Endothelial cell (in vitro differentiated cells): ENCODE data around the gene TPT1. TPM values are rescaled to one million over a fixed set of nuclear protein-coding genes. Genes with fewer than 3 reads are reported as not detected.
"Not testable (repeated sequence)": the region's sequence is repeated elsewhere in the genome, so short reads cannot be mapped to it uniquely, and the experiment has no call there.

Experiments used
- DNase-seq: peaks from one replicate; pipeline ENCODE4 v3.0.0; 2021; ENCODE audit warnings: low spot score
- H3K27ac Mint-ChIP-seq: one replicate; pipeline ENCODE4 v1.8.0; 2021; ENCODE audit warnings: mixed read lengths, inconsistent platforms; ENCODE audit not compliant: unreplicated experiment
- H3K27me3 Mint-ChIP-seq: one replicate; pipeline ENCODE4 v1.8.0; 2021; ENCODE audit warnings: mild to moderate bottlenecking, moderate library complexity, mixed read lengths, inconsistent platforms; ENCODE audit not compliant: unreplicated experiment
- H3K36me3 Mint-ChIP-seq: one replicate; pipeline ENCODE4 v1.8.0; 2021; ENCODE audit warnings: mild to moderate bottlenecking, low read depth, mixed read lengths, inconsistent platforms; ENCODE audit not compliant: unreplicated experiment
- H3K4me1 Mint-ChIP-seq: one replicate; pipeline ENCODE4 v1.8.0; 2021; ENCODE audit warnings: mild to moderate bottlenecking, mixed read lengths, inconsistent platforms; ENCODE audit not compliant: unreplicated experiment
- H3K4me3 Mint-ChIP-seq: one replicate; pipeline ENCODE4 v1.8.0; 2021; ENCODE audit warnings: mild to moderate bottlenecking, mixed read lengths, inconsistent platforms; ENCODE audit not compliant: unreplicated experiment
- H3K9me3 Mint-ChIP-seq: one replicate; pipeline ENCODE4 v1.8.0; 2021; ENCODE audit warnings: mixed read lengths, inconsistent platforms; ENCODE audit not compliant: unreplicated experiment
- total RNA-seq: library from RNA; stranded (reverse); fragmentation: NEBNext Ultra II Directional; extraction: Animal tissue kit (Norgen Biotek cat#: 25700); gene quantifications from one replicate; pipeline ENCODE4 v1.2.1, GENCODE V29; 2021; ENCODE audit not compliant: unreplicated experiment
- TF ChIP-seq, protein P1 (sequence below): fragments of 200-600 bp; sonication (generic); IDR thresholded peaks from one replicate; pipeline ENCODE4 v1.5.0; 2021; ENCODE audit warnings: antibody characterized with exemption; ENCODE audit not compliant: unreplicated experiment

Gene TPT1
- total RNA-seq, 1 donor from 2014 or later: 7,126 TPM

- no peak overlapping the region for H3K27ac Mint-ChIP-seq
- no peak for DNase-seq
- H3K9me3 Mint-ChIP-seq: no peaks in the 10 kb centered on the region
- H3K27me3 Mint-ChIP-seq: peaks cover 10% of the 10 kb centered on the region
- H3K4me3 Mint-ChIP-seq: no peak overlapping the region
- peaks cover 12% of the 10 kb centered on the region for H3K4me1 Mint-ChIP-seq
- H3K36me3 Mint-ChIP-seq: no peaks in the 10 kb centered on the region
- TF ChIP-seq, protein P1, sequence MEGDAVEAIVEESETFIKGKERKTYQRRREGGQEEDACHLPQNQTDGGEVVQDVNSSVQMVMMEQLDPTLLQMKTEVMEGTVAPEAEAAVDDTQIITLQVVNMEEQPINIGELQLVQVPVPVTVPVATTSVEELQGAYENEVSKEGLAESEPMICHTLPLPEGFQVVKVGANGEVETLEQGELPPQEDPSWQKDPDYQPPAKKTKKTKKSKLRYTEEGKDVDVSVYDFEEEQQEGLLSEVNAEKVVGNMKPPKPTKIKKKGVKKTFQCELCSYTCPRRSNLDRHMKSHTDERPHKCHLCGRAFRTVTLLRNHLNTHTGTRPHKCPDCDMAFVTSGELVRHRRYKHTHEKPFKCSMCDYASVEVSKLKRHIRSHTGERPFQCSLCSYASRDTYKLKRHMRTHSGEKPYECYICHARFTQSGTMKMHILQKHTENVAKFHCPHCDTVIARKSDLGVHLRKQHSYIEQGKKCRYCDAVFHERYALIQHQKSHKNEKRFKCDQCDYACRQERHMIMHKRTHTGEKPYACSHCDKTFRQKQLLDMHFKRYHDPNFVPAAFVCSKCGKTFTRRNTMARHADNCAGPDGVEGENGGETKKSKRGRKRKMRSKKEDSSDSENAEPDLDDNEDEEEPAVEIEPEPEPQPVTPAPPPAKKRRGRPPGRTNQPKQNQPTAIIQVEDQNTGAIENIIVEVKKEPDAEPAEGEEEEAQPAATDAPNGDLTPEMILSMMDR: no peak
Measured at GRCh38 chr13:45300190-45300985, 40.6 kb downstream of the TPT1 start.

GRCh38 chr13:45299194-45299593, 41.8 kb downstream of the TPT1 start:
- H3K36me3 Mint-ChIP-seq: no peaks in the 10 kb centered on the region
- no peak for DNase-seq
- H3K9me3 Mint-ChIP-seq: no peaks in the 10 kb centered on the region
- peaks cover 12% of the 10 kb centered on the region for H3K27me3 Mint-ChIP-seq
- no peak overlapping the region for H3K27ac Mint-ChIP-seq
- peaks cover 12% of the 10 kb centered on the region for H3K4me1 Mint-ChIP-seq
- H3K4me3 Mint-ChIP-seq: no peak overlapping the region
- TF ChIP-seq, protein P1: no peak

GRCh38 chr13:45298550-45298949, 42.4 kb downstream of the TPT1 start:
- H3K27ac Mint-ChIP-seq: peak overlapping the region; percentile 6
- H3K9me3 Mint-ChIP-seq, H3K36me3 Mint-ChIP-seq, DNase-seq, H3K4me3 Mint-ChIP-seq: not testable (repeated sequence)
- H3K4me1 Mint-ChIP-seq: peaks cover 12% of the 10 kb centered on the region
- H3K27me3 Mint-ChIP-seq: peaks cover 12% of the 10 kb centered on the region

GRCh38 chr13:45298206-45298505, 42.8 kb downstream of the TPT1 start:
- Mint-ChIP-seq H3K27ac (peak overlapping the region; percentile 6), H3K27me3 (peaks cover 12% of the 10 kb centered on the region), H3K4me3 (no peak overlapping the region), H3K9me3 (no peaks in the 10 kb centered on the region), H3K4me1 (peaks cover 12% of the 10 kb centered on the region), H3K36me3 (no peaks in the 10 kb centered on the region)
- TF ChIP-seq, protein P1: no peak
- DNase-seq: no peak

GRCh38 chr13:45297456-45298205, 43.4 kb downstream of the TPT1 start:
- TF ChIP-seq, protein P1: no peak
- peak overlapping the region; percentile 6 for H3K27ac Mint-ChIP-seq
- no peak overlapping the region for H3K4me3 Mint-ChIP-seq
- H3K9me3 Mint-ChIP-seq: no peaks in the 10 kb centered on the region
- peaks cover 12% of the 10 kb centered on the region for H3K27me3 Mint-ChIP-seq
- no peaks in the 10 kb centered on the region for H3K36me3 Mint-ChIP-seq
- no peak for DNase-seq
- H3K4me1 Mint-ChIP-seq: peaks cover 12% of the 10 kb centered on the region
